ENCODE results near the gene ADGB. TPM values are rescaled to one million over a fixed set of nuclear protein-coding genes. Genes with fewer than 3 reads are reported as not detected.
"Not testable (repeated sequence)": the region's sequence is repeated elsewhere in the genome, so short reads cannot be mapped to it uniquely, and the experiment has no call there.

The ADGB gene
- total RNA-seq, 1 experiment from 2014 or later: not detected

GRCh38 chr6:146791930-146792329 lies 193.2 kb downstream of the ADGB start:
- Histone ChIP-seq H3K4me3 (ENCODE audit: low read length) (no peak overlapping the region), H3K36me3 (ENCODE audit: low read depth, low read length) (no peaks in the 10 kb centered on the region), H3K9me2 (replicated peaks; ENCODE audit: low read length) (no peaks in the 10 kb centered on the region), H3K27ac (ENCODE audit: low read length) (no peak overlapping the region), H3K27me3 (ENCODE audit: low read length) (no peaks in the 10 kb centered on the region), H3K4me2 (ENCODE audit: low read length) (no peak overlapping the region), H3K4me1 (ENCODE audit: insufficient read depth, low read length) (no peaks in the 10 kb centered on the region; the same call in 1 of the 2 replicates), H3K9ac (ENCODE audit: low read length) (no peak overlapping the region), H4K20me1 (ENCODE audit: low read length) (no peaks in the 10 kb centered on the region), H3K9me3 (ENCODE audit: low read length) (no peaks in the 10 kb centered on the region), H3F3A (ENCODE audit: low read length, unreplicated experiment) (no peaks in the 10 kb centered on the region), H3K79me2 (ENCODE audit: low read length) (no peaks in the 10 kb centered on the region), H2AFZ (ENCODE audit: low read length) (no peak overlapping the region)
- CTCF ChIA-PET: no interaction called here
- POLR2A ChIA-PET (ENCODE audit: unreplicated experiment): no interaction called here
- ATAC-seq (no peak), DNase-seq (no peak)
- no TSS peak for BruUV-seq (replicated peaks)
- TF ChIP-seq EZH2 (IDR thresholded peaks at IDR 0.05; ENCODE audit: low read length, unreplicated experiment) (no peak), CTCF (conservative IDR thresholded peaks at IDR 0.05; ENCODE audit: low read depth, low read length) (no peak), EZH2phosphoT487 (IDR thresholded peaks at IDR 0.05; ENCODE audit: borderline replicate concordance, low read length) (no peak)
- intact Hi-C loops (cut with micrococcal nuclease): no loop called here

GRCh38 chr6:146793218-146793617 lies 194.4 kb downstream of the ADGB start:
- H3K4me3 ChIP-seq (ENCODE audit: low read length); DNase-seq; H3K9me2 ChIP-seq (replicated peaks; ENCODE audit: low read length); H3K9me3 ChIP-seq (ENCODE audit: low read length); BruUV-seq (replicated peaks); H3K4me1 ChIP-seq (ENCODE audit: insufficient read depth, low read length); intact Hi-C loops (cut with micrococcal nuclease); ATAC-seq; H3K79me2 ChIP-seq (ENCODE audit: low read length); H3K9ac ChIP-seq (ENCODE audit: low read length); H3K36me3 ChIP-seq (ENCODE audit: low read depth, low read length); H4K20me1 ChIP-seq (ENCODE audit: low read length); H3K27ac ChIP-seq (ENCODE audit: low read length); CTCF ChIA-PET; H3F3A ChIP-seq (ENCODE audit: low read length, unreplicated experiment); H3K4me2 ChIP-seq (ENCODE audit: low read length); H3K27me3 ChIP-seq (ENCODE audit: low read length); POLR2A ChIA-PET (ENCODE audit: unreplicated experiment); H2AFZ ChIP-seq (ENCODE audit: low read length): not testable (repeated sequence)

GRCh38 chr6:146795479-146796133 lies 196.8 kb downstream of the ADGB start:
- no TSS peak for BruUV-seq (replicated peaks)
- no peaks in the 10 kb centered on the region for H3K79me2 ChIP-seq (ENCODE audit: low read length)
- intact Hi-C loops (cut with micrococcal nuclease): no loop called here
- no peak overlapping the region for H3K9ac ChIP-seq (ENCODE audit: low read length)
- no peak for ATAC-seq
- CTCF ChIA-PET: no interaction called here
- no peak overlapping the region for H3K4me2 ChIP-seq (ENCODE audit: low read length)
- no peaks in the 10 kb centered on the region for H3K9me3 ChIP-seq (ENCODE audit: low read length)
- H3K27me3 ChIP-seq (ENCODE audit: low read length): no peaks in the 10 kb centered on the region
- no peak for TF ChIP-seq EZH2phosphoT487 (IDR thresholded peaks at IDR 0.05; ENCODE audit: borderline replicate concordance, low read length)
- H3F3A ChIP-seq (ENCODE audit: low read length, unreplicated experiment): no peaks in the 10 kb centered on the region
- no peaks in the 10 kb centered on the region for H3K9me2 ChIP-seq (replicated peaks; ENCODE audit: low read length)
- no peaks in the 10 kb centered on the region; the same call in 1 of the 2 replicates for H3K4me1 ChIP-seq (ENCODE audit: insufficient read depth, low read length)
- POLR2A ChIA-PET (ENCODE audit: unreplicated experiment): no interaction called here
- no peak overlapping the region for H2AFZ ChIP-seq (ENCODE audit: low read length)
- no peak overlapping the region for H3K4me3 ChIP-seq (ENCODE audit: low read length)
- H3K36me3 ChIP-seq (ENCODE audit: low read depth, low read length): no peaks in the 10 kb centered on the region
- H4K20me1 ChIP-seq (ENCODE audit: low read length): no peaks in the 10 kb centered on the region
- H3K27ac ChIP-seq (ENCODE audit: low read length): no peak overlapping the region
- no peak for DNase-seq

- H3K79me2 ChIP-seq (ENCODE audit: low read length); H3K9me3 ChIP-seq (ENCODE audit: low read length); H3K4me3 ChIP-seq (ENCODE audit: low read length); intact Hi-C loops (cut with micrococcal nuclease); ATAC-seq; H3K27ac ChIP-seq (ENCODE audit: low read length); DNase-seq; H3K4me2 ChIP-seq (ENCODE audit: low read length); H2AFZ ChIP-seq (ENCODE audit: low read length); H3K9ac ChIP-seq (ENCODE audit: low read length); H3K4me1 ChIP-seq (ENCODE audit: insufficient read depth, low read length); BruUV-seq (replicated peaks); H3K9me2 ChIP-seq (replicated peaks; ENCODE audit: low read length); POLR2A ChIA-PET (ENCODE audit: unreplicated experiment); H3F3A ChIP-seq (ENCODE audit: low read length, unreplicated experiment); H3K36me3 ChIP-seq (ENCODE audit: low read depth, low read length); CTCF ChIA-PET; H4K20me1 ChIP-seq (ENCODE audit: low read length); H3K27me3 ChIP-seq (ENCODE audit: low read length): not testable (repeated sequence)
These were observed 204.4 kb downstream of the ADGB start for GRCh38 chr6:146803167-146803566.
